Urinary bladder (tissue), 4 donors: Measurements from ENCODE around the gene HOTAIR. TPM values are rescaled to one million over a fixed set of nuclear protein-coding genes. Genes with fewer than 3 reads are reported as not detected.

Experiments
- DNase-seq: peaks from one replicate; pipeline ENCODE4 v3.0.0-alpha.2; 2015; ENCODE audit errors: extremely low spot score
- H3K27ac ChIP-seq: one replicate; pipeline ENCODE4 v1.5.1; 2013; ENCODE audit warnings: low read depth, mild to moderate bottlenecking, moderate library complexity
- H3K36me3 ChIP-seq: one replicate; pipeline ENCODE4 v1.6.1; 2013; ENCODE audit warnings: mild to moderate bottlenecking, moderate library complexity; ENCODE audit not compliant: insufficient read depth
- H3K4me1 ChIP-seq: one replicate; pipeline ENCODE4 v1.6.1; 2013; ENCODE audit warnings: mild to moderate bottlenecking, moderate library complexity; ENCODE audit not compliant: insufficient read depth
- H3K4me3 ChIP-seq: one replicate; pipeline ENCODE4 v1.5.1; 2013; ENCODE audit warnings: low read depth, low read length
- WGBS: extraction: QIAGEN DNeasy Blood & Tissue Kit; methylation state at CpG from one replicate; pipeline ENCODE4 v1.1.7; 2013; 5-methylcytosine and 5-hydroxymethylcytosine counted together
- polyA plus RNA-seq: library from polyadenylated mRNA; stranded (reverse); fragments of 200-250 nt; gene quantifications from one replicate; pipeline ENCODE4 v1.2.3, GENCODE V29; 2013
- total RNA-seq: library from RNA; depleted of rRNA; stranded (reverse); fragments of >200 nt; gene quantifications from one replicate; pipeline ENCODE4 v1.2.3, GENCODE V29; 2014
- donor health status: healthy with polysubstance abuse.
- donor health status: healthy.

Gene HOTAIR
- total and polyA plus RNA-seq, 2 donors = 1.1 to 6.3 TPM

DNA sequence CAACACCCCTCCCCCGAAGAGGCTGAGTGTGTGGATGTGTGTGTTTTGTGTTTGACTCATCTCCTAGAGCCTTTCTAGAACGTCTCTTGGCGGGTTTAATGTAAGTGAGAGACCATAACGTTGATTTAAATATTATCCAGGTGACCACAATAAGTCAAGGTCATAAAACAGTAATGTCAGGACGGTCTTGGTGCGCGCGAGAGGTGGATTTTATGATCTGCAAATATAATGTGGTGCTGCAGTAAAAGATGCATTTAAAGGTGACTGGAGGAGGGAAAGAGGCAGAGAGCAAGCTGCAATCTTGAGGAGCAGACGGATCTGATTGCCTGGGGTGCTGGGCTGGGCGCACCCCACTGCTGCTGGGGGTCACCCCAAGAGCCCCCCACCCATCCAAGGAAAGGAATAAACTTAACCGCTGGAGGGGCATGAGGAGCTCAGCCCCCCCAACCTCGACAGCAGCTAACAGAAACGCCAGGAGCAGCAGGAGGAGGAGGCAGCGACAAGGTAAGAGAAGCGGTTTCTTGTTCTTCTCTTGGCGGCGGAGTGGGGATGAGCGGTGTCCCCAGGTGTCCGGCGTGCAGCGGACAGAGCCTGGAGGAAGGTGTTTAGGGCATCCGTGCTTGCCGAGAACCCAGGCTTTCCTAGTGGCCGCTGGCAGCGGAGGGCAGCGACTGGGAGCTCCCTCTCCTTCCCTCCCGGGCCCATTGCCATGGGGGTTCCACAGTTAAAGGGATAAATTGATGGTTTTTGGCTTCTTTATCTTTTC is 15.7 kb upstream of the HOTAIR start:
- H3K36me3 ChIP-seq = no peaks in the 10 kb centered on the region
- no peak overlapping the region for H3K4me3 ChIP-seq
- no peaks in the 10 kb centered on the region for H3K4me1 ChIP-seq
- WGBS = 19% methylated on average over 27 of the region's 27 CpGs
- H3K27ac ChIP-seq = no peak overlapping the region
- no peak for DNase-seq

DNA sequence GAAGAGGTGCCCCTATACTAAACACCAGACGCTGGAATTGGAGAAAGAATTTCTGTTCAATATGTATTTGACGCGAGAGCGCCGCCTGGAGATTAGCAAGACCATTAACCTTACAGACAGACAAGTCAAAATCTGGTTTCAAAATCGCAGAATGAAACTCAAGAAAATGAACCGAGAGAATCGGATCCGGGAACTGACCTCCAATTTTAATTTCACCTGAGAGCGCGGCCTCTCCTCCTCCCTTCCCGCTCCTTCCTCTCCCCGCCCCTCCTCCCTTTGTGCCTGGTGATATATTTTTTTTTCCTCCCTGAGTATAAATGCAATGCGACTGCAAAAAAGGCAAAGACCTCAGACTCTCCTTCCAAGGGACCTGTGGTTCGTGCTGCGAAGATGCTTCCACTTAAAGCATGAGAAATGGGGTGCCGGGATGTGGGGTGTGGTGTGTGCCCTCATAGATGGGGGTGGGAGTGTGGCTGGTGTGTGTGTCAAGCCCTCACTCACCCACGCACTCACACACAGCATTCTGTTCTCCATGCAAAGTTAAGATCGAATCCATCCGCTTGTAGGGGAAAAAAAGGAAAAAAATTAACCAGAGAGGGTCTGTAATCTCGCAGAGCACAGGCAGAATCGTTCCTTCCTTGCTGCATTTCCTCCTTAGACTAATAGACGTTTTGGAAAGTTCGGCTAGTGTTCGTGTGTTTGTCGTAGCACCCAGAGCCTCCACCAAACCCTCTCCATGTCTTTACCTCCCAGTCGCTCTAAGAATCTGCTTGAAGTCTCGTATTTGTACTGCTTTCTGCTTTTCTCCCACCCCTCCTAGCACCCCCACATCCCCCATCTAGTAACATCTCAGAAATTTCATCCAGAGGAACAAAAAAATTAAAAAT is 14.7 kb upstream of the HOTAIR start:
- DNase-seq = no peak
- H3K4me1 ChIP-seq = no peaks in the 10 kb centered on the region
- no peak overlapping the region for H3K4me3 ChIP-seq
- H3K36me3 ChIP-seq = no peaks in the 10 kb centered on the region
- 13% methylated on average over 28 of the region's 28 CpGs for WGBS
- no peak overlapping the region for H3K27ac ChIP-seq

DNA sequence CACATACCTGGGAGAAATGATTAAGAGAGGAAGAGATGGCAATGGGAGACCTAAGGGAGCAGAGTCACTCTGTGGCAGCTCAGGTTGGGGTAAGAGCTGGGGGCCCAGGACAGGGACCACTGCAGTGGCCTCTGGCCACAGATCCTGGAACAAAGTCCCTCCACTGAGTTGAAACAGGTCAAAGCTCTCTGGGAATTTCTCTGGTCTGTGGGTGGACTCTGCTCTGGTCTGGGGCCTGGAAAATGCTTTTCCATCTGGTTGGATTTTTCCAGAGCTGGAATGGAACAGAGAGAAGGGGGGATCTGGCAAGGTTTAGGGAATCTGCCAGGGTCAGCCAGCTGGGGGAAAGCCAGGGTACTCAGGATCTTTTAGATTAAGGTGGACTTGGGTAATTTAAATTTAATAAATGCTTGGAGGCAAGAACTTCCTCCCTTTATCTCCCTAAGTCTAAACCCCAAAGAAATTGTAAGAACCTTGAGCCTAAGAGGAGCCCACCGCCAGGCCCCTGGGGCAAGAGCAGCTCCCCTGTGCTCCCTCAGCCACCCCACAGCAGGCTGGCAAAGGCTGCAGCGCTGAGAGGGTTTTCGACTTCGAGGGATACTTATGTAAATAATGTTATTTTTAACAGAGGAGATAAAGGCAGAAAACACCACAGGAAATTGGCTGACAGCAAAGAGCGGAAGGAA is 13.9 kb upstream of the HOTAIR start:
- Histone ChIP-seq H3K4me1 (no peaks in the 10 kb centered on the region), H3K4me3 (no peak overlapping the region), H3K36me3 (no peaks in the 10 kb centered on the region), H3K27ac (no peak overlapping the region)
- 25% methylated on average over 5 of the region's 5 CpGs for WGBS
- no peak for DNase-seq

DNA sequence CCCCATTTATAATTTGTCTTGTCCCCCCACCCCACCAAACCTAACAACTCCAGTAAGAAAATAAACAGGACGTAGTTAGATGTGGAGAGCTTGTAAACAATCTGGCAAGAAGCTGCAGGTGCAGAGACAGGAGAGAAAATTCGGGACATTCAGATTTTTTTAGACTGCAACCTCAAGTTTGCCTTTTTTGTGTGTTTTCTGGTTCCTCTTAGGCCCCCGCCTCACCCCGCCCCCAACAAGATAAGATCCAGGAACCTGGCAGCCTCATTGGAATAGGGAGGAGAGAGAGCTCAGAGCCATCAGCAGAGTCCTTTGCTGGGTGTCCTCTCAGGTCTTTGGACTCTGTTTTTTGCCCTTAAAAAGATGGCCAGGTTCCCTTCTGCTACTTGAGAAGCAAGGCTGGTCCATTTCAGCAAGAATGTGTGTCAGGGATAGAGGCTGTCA is 13.1 kb upstream of the HOTAIR start:
- Histone ChIP-seq H3K4me3 (no peak overlapping the region), H3K4me1 (no peaks in the 10 kb centered on the region), H3K27ac (no peak overlapping the region), H3K36me3 (no peaks in the 10 kb centered on the region)
- WGBS = 48% methylated on average over 4 of the region's 4 CpGs
- no peak for DNase-seq

DNA sequence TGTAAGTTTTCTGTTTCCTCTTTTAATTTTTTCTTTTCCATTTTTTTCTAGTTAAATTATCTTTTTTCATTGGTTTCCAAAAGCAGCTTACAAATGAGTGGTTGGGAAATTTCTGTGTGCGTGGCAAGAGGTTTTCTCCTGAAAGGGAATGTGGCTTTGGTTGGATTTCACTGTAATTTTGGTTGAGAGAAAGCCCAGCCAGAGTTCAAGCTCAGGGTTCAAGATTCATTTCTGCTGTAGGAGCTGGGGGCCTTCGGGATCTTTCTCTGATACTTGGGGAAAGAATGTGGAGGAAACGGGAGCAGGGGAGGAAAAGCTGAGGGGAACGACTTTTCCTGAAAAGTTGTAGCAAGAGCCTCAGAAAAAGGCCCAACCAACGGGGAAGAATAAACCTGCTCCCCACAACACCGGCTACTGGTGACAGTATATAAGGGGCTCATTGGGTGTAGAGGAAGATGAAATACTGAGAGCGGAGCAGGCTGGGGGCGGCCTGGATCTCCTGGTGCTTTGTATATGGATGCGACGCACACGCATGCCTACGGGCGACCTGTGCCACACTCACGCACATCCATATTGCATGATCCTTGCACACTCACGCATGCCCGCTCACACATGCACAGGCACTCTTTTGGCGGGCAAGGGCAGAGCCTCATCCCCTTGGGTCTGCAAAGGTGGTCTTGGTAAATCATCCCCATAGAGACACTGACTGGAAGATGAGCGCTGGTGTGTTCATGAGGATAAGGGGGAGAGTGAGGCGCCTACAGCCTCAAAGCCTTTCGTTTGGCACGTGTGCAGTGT is 12.1 kb upstream of the HOTAIR start:
- Histone ChIP-seq H3K4me3 (no peak overlapping the region), H3K4me1 (no peaks in the 10 kb centered on the region), H3K27ac (no peak overlapping the region), H3K36me3 (no peaks in the 10 kb centered on the region)
- WGBS = 66% methylated on average over 21 of the region's 21 CpGs
- no peak for DNase-seq

DNA sequence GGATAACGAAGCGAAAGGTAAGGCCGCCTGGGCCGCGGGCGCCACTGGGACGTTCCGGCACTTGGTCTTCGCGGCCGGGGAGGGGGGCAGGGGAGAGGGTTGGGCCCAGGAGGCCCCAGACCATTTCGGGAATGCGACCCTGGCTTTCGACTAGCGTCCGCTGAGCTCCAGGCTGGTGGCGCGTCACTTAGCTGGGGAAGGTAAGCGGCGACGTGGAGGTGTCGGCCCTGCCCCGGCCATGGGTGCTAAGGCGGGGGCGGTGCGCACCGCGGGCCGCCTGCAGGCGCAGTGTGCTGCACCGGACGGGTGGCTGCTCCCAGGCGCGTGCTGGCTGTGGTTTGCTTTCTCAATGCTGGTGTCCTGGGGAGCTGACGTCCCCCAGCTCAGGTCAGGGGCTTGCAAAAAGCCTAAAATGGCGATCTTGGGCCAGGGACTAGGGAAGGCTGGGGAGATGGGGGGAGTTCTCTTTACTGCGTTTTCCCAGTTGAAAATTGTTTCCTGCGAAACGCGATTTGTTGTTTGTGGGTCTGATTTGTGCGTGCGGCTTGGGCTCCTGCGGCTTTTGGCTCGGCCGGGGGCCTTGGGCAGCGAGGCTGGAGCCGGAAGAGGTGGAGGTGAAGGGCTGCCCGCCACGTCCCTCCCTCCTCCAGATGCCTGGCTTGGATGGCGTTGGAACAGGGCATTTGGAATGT is 11.4 kb upstream of the HOTAIR start:
- H3K27ac ChIP-seq = no peak overlapping the region
- H3K4me3 ChIP-seq = peak overlapping the region; percentile 22
- WGBS = 17% methylated on average over 50 of the region's 50 CpGs
- H3K36me3 ChIP-seq = no peaks in the 10 kb centered on the region
- no peak for DNase-seq
- no peaks in the 10 kb centered on the region for H3K4me1 ChIP-seq

DNA sequence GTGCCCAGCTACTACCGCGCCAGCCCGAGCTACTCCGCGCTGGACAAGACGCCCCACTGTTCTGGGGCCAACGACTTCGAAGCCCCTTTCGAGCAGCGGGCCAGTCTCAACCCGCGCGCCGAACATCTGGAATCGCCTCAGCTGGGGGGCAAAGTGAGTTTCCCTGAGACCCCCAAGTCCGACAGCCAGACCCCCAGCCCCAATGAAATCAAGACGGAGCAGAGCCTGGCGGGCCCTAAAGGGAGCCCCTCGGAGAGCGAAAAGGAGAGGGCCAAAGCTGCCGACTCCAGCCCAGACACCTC is 10.9 kb upstream of the HOTAIR start:
- 6% methylated on average over 21 of the region's 21 CpGs for WGBS
- H3K27ac ChIP-seq = no peak overlapping the region
- no peak for DNase-seq
- no peaks in the 10 kb centered on the region for H3K4me1 ChIP-seq
- no peaks in the 10 kb centered on the region for H3K36me3 ChIP-seq
- peak overlapping the region; percentile 22 for H3K4me3 ChIP-seq

DNA sequence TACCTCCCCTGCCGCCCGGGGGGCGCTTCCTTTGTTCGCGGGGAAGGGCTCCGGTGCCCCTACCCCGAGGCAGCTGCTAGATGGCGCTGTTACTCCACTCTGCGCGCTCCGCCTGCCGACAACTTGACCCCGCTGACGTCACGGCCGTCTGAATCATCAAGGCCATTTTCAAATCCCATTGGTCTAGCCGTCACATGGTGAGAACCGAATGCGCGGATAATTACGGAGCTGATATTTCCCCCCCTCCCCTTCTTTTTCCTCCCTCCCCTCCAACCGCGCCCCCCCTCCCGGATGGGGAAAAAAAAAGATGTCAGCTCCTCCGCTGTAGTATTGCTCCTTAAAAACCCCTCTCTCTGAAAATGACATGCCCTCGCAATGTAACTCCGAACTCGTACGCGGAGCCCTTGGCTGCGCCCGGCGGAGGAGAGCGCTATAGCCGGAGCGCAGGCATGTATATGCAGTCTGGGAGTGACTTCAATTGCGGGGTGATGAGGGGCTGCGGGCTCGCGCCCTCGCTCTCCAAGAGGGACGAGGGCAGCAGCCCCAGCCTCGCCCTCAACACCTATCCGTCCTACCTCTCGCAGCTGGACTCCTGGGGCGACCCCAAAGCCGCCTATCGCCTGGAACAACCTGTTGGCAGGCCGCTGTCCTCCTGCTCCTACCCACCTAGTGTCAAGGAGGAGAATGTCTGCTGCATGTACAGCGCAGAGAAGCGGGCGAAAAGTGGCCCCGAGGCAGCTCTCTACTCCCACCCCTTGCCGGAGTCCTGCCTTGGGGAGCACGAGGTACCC is 10.3 kb upstream of the HOTAIR start, which contains the start of gene HOXC10:
Gene HOXC10 (plus strand): TSS at position 246 of the 791 bp plus-strand sequence. CDS start 114 bp downstream, at position 360.
- Histone ChIP-seq H3K36me3 (no peaks in the 10 kb centered on the region), H3K27ac (no peak within 1 kb of the TSS), H3K4me3 (peak within 1 kb of the TSS; percentile 22), H3K4me1 (no peaks in the 10 kb centered on the region)
- peak; percentile 87 for DNase-seq
- 3% methylated on average over 55 of the region's 55 CpGs for WGBS

DNA sequence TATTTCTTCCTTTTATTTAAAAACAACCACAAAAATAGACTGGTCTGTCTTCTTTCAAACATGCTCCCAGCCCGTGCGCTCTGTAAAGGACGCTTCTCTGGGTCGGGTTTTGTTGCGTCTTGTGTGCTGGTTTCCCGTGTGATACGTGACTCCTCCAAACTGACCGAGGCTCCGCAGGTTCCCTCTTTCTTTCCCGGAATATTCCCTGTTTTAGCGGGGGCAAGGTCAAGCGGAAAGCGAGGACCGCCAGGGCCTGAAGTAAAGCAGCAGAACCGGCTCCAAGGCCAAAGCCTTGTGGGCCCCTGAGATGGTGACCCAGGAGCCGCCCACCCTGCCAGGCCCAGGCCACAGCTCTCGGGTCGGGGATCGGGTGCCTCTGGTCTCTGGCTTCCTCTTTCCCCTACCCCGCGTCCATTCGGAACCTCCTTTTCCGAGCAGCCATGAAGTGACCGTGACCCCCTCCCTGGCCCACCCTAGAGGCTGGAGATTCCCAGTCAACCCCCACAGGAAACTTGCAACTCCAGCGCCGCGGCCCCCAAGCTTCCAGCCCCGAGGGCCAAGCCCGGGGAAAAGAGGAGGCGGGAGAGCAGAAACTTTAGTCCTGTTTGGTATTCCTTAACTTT is 9.3 kb upstream of the HOTAIR start:
- Histone ChIP-seq H3K4me3 (no peak overlapping the region), H3K36me3 (no peaks in the 10 kb centered on the region), H3K4me1 (no peaks in the 10 kb centered on the region), H3K27ac (no peak overlapping the region)
- 48% methylated on average over 30 of the region's 30 CpGs for WGBS
- DNase-seq = no peak

DNA sequence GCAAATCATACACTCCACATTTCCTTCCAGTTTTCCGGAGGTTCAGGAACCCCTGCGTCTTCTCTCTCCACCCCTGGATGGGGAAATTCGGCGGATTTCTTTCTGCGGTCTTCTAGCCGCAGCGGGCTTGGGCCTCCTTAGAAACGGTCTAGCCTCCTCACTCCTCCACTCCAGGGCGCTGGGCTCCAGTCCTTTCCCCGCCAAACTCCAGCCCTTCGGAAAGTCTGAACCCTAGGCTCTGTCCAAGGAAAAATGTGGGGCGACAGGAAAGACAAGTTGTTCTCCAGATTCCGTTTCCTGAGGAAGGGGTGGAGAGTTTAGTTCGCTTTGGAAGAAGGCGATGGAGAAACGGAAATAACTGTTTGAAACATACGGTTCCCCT is 8.8 kb upstream of the HOTAIR start:
- H3K4me1 ChIP-seq = no peaks in the 10 kb centered on the region
- no peaks in the 10 kb centered on the region for H3K36me3 ChIP-seq
- H3K4me3 ChIP-seq = no peak overlapping the region
- H3K27ac ChIP-seq = no peak overlapping the region
- WGBS = 55% methylated on average over 17 of the region's 17 CpGs
- DNase-seq = no peak

DNA sequence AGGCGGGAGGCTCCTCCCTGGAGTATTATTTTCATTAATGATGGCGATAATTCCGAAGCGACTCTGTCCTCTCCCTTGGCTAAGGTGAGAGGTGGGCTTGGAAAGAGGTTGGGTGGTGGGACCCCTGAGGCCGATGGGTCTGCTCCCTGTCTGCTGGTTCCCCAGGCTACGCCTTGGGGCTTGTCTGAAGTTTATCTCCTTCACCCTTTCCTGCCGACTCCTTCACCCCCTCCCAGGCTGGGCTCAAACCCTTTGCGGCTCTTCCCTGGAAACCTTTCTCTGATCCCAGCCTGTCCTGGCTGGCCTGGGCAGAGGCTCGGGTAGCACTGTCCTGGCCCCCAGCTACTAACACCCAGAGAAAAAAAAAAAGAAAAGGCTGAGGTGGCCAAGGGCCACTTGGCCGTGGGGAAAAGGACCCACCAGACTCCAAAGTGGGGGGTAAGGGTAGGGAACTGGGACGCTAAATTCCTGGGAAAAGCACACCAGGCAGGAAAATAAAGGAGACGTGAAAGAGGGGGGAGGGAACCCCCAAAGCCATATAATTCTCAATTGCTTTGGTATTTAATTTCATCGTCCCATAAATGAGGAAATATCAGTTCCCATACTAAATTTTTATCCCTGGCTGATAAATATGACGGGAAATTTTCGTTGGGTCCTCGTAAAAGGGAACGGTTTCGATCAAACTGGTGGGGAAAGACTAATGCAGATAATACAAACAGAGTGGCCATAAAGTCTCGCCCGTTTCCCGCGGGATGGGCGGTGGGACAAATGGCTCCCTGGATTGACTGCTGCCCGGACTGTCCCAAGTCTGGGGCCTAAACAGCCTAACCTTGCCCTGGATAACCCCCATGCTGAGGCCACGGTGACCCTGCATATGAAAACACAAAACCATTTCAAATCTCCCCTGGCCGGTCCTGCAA is 8.2 kb upstream of the HOTAIR start:
- H3K4me3 ChIP-seq = no peak overlapping the region
- WGBS = 62% methylated on average over 26 of the region's 26 CpGs
- no peaks in the 10 kb centered on the region for H3K4me1 ChIP-seq
- no peak for DNase-seq
- no peak overlapping the region for H3K27ac ChIP-seq
- no peaks in the 10 kb centered on the region for H3K36me3 ChIP-seq
